ENCODE measurements around the gene G3BP1.

G3BP1 gene

GRCh38 chr5:151787817-151788216 is 16.1 kb downstream of the G3BP1 start:
- Histone ChIP-seq H3K9me2 (replicated peaks; ENCODE audit: control insufficient read depth, low read length) (no peaks in the 10 kb centered on the region), H3K9me3 (ENCODE audit: control insufficient read depth, insufficient read depth, low read length) (no peaks in the 10 kb centered on the region), H4K20me1 (ENCODE audit: control insufficient read depth, insufficient read depth, low read depth, low read length) (peaks cover 18% of the 10 kb centered on the region), H3K79me2 (ENCODE audit: control insufficient read depth, low read length) (peaks cover 99% of the 10 kb centered on the region), H3K4me1 (ENCODE audit: control insufficient read depth, low read length) (peaks cover 17% of the 10 kb centered on the region), H3K27ac (ENCODE audit: low read depth, low read length) (no peak overlapping the region), H3K4me3 (ENCODE audit: low read length) (no peak overlapping the region), H3F3A (ENCODE audit: control insufficient read depth, insufficient read depth) (peaks cover 10% of the 10 kb centered on the region; the same call in 1 of the 2 replicates), H3K4me2 (ENCODE audit: low read length) (no peak overlapping the region), H3K36me3 (ENCODE audit: control insufficient read depth, low read length) (peaks cover 84% of the 10 kb centered on the region), H3K27me3 (ENCODE audit: control insufficient read depth, low read length) (no peaks in the 10 kb centered on the region)
- no peak for TF ChIP-seq CTCF (IDR thresholded peaks at IDR 0.05; ENCODE audit: low read depth, low read length, poor library complexity, severe bottlenecking)
- no peak for TF ChIP-seq EZH2phosphoT487 (IDR thresholded peaks at IDR 0.05; ENCODE audit: borderline replicate concordance, low read length)

GRCh38 chr5:151793358-151793757 is 21.6 kb downstream of the G3BP1 start:
- TF ChIP-seq CTCF (IDR thresholded peaks at IDR 0.05; ENCODE audit: low read depth, low read length, poor library complexity, severe bottlenecking) (no peak), EZH2phosphoT487 (IDR thresholded peaks at IDR 0.05; ENCODE audit: borderline replicate concordance, low read length) (no peak)
- Histone ChIP-seq H3K79me2 (ENCODE audit: control insufficient read depth, low read length) (peaks cover 97% of the 10 kb centered on the region), H4K20me1 (ENCODE audit: control insufficient read depth, insufficient read depth, low read depth, low read length) (peaks cover 10% of the 10 kb centered on the region), H3K9me3 (ENCODE audit: control insufficient read depth, insufficient read depth, low read length) (no peaks in the 10 kb centered on the region), H3K27me3 (ENCODE audit: control insufficient read depth, low read length) (no peaks in the 10 kb centered on the region), H3K4me1 (ENCODE audit: control insufficient read depth, low read length) (no peaks in the 10 kb centered on the region), H3K9me2 (replicated peaks; ENCODE audit: control insufficient read depth, low read length) (no peaks in the 10 kb centered on the region), H3F3A (ENCODE audit: control insufficient read depth, insufficient read depth) (peaks cover 8% of the 10 kb centered on the region; the same call in 1 of the 2 replicates), H3K36me3 (ENCODE audit: control insufficient read depth, low read length) (peaks cover 100% of the 10 kb centered on the region), H3K4me3 (ENCODE audit: low read length) (no peak overlapping the region), H3K4me2 (ENCODE audit: low read length) (no peak overlapping the region), H3K27ac (ENCODE audit: low read depth, low read length) (no peak overlapping the region)

- Histone ChIP-seq H3K27ac (ENCODE audit: low read depth, low read length) (no peak overlapping the region), H3F3A (ENCODE audit: control insufficient read depth, insufficient read depth) (peaks cover 5% of the 10 kb centered on the region; the same call in 1 of the 2 replicates), H3K27me3 (ENCODE audit: control insufficient read depth, low read length) (no peaks in the 10 kb centered on the region), H3K36me3 (ENCODE audit: control insufficient read depth, low read length) (peaks cover 100% of the 10 kb centered on the region), H3K4me1 (ENCODE audit: control insufficient read depth, low read length) (no peaks in the 10 kb centered on the region), H3K4me2 (ENCODE audit: low read length) (no peak overlapping the region), H4K20me1 (ENCODE audit: control insufficient read depth, insufficient read depth, low read depth, low read length) (peaks cover 8% of the 10 kb centered on the region; the same call in 1 of the 2 replicates), H3K4me3 (ENCODE audit: low read length) (no peak overlapping the region), H3K9me3 (ENCODE audit: control insufficient read depth, insufficient read depth, low read length) (no peaks in the 10 kb centered on the region), H3K9me2 (replicated peaks; ENCODE audit: control insufficient read depth, low read length) (no peaks in the 10 kb centered on the region), H3K79me2 (ENCODE audit: control insufficient read depth, low read length) (peaks cover 86% of the 10 kb centered on the region)
- TF ChIP-seq EZH2phosphoT487 (IDR thresholded peaks at IDR 0.05; ENCODE audit: borderline replicate concordance, low read length), result no peak
- no peak for TF ChIP-seq CTCF (IDR thresholded peaks at IDR 0.05; ENCODE audit: low read depth, low read length, poor library complexity, severe bottlenecking)
Measured at GRCh38 chr5:151795426-151795825, 23.7 kb downstream of the G3BP1 start.

Measured in DOHH2 (cell line).